GM21360 (cell line): ENCODE results near the gene PYDC2.
A peak's percentile ranks its signal among the peaks of the same experiment; 100 is the strongest.

Experiments used
- ATAC-seq: cut with Tn5 transposase; IDR thresholded peaks from one replicate; pipeline ENCODE4 v1.9.1; 2021; ENCODE audit warnings: mild to moderate bottlenecking, moderate library complexity; ENCODE audit not compliant: unreplicated experiment

PYDC2 gene

DNA sequence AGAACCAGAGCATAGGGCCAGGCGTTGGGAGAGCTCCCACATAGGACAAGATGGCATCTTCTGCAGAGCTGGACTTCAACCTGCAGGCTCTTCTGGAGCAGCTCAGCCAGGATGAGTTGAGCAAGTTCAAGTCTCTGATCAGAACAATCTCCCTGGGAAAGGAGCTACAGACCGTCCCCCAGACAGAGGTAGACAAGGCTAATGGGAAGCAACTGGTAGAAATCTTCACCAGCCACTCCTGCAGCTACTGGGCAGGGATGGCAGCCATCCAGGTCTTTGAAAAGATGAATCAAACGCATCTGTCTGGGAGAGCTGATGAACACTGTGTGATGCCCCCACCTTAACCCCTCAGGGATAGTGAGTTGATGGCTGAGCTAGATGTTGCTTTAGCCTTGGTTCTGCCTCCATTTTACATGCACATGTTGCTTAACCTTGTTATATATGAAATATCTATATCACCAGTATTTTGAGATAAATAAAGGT is at the start of gene PYDC2:
Gene PYDC2, plus strand, starts transcription at position 51 of the 483 bp plus-strand sequence. Its CDS starts 0 bp downstream, at position 51.
- no peak for ATAC-seq

DNA sequence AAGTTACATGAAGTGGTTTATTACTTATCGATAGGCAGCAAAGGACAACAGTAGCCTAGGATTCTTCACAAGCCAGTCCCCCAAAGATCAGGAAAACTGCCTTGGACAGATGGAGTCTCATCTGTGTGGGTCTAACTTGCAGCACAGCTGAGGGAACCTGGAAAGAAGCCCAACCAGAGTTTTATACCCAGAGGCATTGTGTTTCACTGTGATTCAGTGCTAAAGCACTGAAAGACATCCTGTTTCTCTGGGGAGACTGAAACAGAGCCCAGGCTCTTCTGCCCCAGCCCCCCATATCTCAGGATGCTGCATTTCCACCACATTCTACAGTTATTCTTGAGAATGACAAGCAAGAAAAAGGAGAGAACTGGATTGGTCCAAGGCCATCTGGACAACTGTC is 48.2 kb upstream of the PYDC2 start:
- no peak for ATAC-seq

DNA sequence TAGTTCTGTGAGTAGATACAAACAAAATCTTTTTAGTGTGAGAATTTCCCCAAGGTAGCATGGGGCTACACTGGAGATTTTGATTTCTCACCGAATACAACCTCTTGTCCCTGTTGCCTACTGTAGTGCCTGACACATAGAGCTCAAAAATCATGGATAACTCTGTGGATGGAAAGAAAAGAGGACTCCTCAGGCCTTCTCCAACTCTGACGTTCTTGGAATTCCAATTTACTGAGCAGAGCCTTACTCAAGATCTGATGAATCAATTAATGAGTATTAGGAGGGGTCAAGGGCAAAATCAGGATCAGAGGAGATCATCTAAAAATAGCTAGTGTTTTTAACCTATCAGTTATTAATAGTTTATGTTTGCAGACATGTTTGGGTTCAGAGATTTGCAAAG is 46.7 kb upstream of the PYDC2 start:
- no peak for ATAC-seq

DNA sequence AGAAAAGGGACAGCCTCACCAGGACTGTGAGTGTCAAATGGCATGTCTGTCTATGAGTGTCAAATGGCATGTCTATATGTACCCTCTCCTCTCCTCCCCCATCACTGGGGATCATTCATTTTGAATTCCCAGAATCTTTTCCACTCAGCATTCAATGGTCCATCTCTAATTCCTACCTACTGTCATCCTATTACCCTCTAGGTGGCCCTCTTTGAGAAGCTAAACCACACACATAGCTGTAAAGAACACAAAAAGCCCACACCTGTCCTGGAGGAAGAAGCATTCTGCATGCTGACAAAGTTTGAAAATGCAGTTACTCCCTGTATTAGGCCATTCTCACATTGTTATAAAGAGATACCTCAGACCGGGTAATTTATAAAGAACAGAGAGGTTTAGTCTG is 46.2 kb upstream of the PYDC2 start:
- no peak for ATAC-seq

DNA sequence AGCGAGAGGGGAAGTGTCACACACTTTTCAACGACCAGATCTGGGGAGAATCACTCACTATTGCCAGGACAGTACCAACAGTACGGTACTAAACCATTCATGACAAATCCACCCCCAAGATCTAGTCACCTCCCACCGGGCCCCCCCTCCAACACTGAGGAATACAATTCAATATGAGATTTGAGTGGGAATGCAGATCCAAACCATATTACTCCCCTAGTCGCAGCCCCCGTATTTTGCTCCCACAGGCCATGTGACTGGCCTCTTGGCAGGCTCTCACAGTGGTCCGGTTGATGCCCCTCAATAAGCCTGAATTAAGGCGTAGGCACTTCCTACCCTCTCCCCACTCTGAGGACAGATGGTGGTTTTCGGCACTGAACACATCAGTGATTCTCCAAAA is 45.4 kb upstream of the PYDC2 start:
- no peak for ATAC-seq

DNA sequence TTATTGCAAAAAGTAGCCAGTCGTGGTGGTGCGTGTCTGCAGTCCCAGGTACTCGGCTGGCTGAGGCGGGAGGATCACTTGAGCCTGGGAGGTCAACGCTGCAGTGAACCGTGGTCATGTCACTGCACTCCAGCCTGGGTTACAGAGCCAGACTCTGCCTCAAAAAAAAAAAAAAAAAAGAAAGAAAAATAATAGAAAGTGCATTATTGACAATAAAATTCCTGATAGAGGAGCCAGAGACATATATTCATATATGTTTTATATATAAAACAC is 43.6 kb upstream of the PYDC2 start:
- ATAC-seq: no peak

DNA sequence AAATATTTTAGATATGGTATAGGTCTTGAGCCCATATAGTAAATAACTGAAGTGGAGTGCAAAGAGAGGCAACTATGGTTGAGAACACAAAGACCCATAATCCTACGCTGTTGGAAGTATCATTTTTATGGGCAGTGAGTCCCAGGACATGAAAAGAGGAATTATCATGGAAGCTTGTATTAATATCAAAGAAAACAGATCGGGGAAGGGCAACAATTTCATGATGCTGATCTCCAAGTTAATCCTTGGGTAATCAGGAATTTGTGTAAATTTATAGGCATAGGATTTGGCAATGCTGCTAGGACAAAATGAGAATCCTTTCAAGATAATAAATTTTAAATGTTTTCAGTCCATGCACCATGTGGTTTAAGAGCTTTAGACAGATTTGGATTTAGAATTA is 40.2 kb upstream of the PYDC2 start:
- ATAC-seq: no peak

DNA sequence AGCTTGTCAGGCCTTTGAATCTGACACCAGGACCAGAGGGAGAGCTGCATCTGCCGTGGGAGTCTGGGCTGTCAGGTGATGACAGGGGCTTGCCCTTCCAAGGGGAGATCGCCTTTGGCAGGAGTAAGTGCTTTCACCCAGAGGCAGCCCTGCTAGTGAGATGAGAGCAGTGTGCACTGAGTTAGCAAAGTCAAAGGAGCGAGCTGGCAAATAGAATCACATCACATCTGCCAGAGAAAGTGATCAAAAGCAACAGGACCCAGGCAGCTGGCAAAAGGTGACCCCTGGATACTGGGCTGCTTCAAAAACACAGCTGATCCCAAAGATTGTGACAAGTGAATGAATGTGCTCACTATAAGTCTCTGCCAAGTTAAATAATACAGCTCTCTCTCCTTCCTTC is 36.1 kb upstream of the PYDC2 start:
- ATAC-seq: no peak

DNA sequence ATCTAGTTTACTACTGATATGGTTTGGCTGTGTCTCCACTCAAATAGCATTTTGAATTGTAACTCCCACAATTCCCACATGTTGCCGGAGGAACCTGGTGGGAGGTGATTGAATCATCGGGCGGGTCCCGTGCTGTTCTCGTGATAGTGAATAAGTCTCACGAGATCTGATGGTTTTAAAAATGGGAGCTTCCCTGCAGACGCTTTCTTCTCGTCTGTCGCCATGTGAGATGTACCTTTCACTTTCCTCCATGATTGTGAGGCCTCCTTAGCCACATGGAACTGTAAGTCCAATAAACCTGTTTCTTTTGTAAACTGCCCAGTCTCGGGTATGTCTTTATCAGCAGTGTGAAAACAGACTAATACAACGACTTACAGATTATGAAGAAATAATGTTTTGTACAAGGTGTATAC is 35.6 kb upstream of the PYDC2 start:
- ATAC-seq: no peak

DNA sequence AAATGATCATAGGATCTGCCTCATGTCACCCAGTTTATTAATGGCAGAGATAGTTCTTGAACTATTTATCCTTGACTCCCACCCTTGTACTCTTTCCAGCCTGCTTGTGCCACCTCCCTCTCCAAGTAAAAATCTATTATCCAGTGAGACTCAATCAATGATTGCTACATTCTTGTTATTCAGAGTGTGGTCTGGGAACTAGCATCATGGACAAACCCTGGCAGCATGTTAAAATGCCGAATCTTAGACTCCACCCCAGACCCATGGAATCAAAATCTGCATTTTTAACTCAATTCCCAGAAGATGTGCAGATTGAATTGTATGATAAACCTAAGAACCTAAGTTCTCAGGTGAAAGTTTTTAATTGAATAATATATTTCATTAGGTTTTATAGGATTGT is 34.7 kb upstream of the PYDC2 start:
- no peak for ATAC-seq

DNA sequence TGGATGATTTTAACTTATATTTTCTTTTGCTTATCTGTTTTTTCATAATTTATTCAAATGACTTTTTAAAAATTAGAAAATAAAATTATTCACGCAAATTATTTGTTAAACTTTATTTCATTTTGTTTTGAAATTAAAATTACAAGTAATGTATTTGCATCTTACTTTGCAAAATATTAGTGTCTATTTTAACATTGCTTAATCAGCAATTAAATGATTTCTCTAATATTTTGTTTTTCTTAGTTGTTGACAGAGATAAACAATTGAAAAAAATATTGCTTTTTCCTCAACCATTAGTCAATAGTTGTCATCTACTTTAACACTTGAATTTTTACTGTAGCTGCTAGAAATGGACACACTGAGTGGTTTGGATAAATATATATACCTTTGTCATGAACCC is 32.8 kb upstream of the PYDC2 start:
- no peak for ATAC-seq

DNA sequence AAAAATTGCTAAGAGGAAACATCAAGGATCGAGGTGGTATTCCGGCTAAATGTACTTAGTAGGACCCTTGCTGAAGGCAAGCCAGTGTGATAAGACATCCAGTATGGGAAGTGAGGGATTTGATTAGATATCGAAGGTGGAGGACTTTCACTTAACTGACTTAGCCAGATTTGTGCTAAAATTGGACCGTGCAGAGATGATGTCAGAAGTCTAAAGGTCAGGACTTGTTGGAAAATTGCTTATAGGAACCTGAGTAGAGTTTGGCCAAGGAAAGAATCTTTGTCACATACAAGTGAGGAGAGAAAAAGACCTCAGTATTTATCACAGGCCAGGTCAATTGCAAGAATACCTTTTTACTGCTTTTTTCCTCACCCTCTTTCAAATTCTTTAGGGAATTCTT is 30.9 kb upstream of the PYDC2 start:
- ATAC-seq: no peak

DNA sequence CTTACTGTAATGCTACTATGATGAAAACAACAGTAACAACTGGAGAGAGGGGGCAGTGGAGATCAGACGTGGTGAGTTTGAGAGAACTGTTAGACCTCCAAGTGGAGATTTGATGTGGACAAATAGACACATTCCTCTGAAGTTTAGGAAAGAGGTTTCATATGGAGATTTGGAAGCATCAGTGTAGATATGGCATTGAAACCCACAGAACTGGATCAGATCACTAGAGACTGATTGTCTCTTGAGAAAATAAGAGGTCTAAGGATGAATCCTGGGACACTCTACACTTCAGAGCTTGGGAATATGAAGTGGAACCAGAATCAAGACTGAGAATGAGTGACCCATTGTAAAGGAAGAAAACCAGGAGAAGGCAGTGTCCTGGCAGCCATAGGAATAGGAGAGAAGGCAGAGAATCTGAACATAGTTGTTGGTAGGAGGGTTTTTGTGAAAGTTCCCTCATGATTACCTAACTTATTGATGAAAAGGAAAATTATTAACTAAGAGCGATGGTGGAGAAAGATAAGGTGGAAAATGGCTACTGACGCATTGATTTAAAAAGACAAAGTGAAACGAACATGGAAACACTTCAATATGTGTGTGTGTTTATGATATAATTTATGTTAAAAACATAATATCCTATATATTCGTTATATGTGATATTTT is 29.7 kb upstream of the PYDC2 start:
- no peak for ATAC-seq

DNA sequence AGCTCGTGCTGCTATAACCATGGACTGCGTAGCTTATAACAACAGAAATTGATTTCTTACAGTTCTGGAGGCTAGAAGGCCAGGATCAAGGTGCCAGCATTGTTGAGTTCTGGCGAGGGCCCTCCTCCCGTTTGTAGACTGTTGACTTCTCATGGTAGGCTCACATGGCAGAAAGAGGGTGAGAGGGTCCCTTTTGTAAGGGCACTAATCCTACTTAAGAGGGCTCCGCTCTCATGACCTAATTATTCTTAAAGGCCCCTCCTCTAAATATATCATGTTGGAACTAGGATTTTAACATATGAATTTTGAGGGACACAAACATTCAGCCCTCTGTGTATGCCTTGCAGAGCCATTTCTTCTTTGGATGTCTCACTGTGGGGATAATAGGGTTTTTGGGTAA is 28.8 kb upstream of the PYDC2 start:
- no peak for ATAC-seq

DNA sequence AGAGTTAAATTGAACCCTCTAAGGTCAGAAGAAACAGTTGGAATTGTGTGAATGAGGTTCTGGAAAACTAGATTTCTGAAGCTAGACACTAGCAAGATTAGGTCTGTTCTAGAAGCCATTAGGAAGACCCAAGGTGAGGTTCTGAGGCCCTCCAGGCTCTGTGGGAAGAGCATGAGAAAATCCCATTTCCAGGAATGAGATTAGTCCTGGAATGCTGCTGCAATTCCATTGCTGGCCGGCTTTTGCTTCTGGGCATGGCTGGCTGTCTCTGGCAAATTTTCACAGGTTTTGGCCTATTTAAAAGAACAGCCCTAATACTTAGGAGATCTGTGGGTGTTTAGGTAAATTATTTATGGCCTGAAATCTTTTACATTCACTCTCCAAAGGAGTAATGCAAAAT is 26.9 kb upstream of the PYDC2 start:
- ATAC-seq: no peak

DNA sequence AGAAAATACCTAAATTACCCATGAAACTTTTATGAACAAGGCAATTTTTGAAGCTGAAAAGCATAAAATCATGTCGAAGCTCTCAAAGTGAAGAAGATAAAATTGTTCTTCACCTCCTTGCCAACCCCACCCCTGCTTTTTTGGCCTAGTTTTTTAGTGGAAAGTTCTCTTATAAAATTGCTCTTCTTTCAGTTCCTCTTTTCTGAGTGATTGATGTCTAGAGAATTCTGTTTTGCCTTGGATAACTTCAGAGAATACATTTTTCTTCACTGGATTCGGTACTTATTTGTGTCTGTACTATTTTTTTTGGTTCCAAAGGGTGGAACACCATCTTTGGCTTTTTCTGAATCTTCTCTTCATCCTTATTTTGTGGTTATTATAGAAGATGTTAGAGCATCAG is 25.0 kb upstream of the PYDC2 start:
- ATAC-seq: no peak

DNA sequence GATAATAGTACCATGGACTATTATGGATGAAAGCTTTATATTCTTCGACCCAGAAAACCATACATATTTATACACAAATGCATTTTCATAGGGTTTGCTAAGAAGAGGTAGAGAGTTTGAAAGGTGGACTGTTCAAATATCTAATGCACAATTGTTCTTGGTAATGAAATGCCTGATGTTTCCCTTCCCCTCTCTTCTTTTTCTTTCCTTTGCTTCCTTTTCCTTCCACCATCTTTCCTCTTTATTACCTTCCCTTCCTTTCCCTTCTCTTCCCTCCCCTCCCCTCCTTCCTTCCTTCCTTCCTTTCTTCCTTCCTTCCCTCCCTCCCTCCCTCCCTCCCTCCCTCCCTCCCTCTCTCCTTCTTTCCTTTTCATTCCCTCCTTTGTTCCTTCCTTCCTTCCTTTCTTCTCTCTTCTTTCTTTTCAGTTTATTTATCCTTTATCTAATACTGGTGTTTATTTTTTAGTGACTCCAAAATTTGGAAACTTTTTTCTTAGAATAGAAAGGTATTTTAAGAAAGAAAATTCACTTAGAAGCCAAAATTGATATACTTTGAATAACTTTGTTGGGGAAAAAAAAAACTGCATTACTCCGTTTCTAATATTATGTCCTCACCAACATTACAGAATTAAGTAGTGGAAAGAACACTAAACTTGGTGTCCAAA is 22.7 kb upstream of the PYDC2 start:
- ATAC-seq: no peak

DNA sequence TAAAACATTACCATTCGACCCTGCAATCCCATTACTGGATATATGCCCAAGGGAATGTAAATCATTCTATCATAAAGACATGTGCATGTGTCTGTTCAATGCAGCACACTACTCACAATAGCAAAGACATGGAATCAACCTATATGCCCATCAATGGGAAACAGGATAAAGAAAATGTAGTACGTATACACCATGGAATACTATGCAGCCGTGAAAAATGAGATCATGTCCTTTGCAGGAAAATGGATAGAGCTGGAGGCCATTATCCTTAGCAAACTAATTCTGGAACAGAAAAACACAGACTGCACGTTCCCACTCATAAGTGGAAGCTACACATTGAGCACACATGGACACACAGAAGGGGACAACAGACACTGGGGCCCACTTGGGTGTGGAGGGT is 20.4 kb upstream of the PYDC2 start:
- no peak for ATAC-seq

DNA sequence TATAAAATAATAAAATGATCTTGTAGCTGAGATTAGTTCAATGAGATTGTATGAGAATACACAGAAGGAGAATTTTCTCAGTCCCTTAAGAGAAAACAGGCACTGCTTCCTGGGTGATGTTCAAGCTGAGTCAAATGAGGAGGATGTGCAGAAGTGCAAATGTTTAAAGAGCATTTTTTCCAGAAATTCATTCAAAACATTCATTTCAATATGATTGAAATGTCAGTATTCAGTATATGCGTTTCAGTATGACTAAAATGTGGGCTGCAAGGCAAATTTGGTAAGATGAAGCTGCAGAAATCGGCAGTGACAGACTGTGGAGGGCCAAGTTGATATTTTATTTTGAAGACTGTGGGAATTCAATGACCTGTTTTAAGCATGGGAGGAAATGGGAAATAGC is 19.3 kb upstream of the PYDC2 start:
- ATAC-seq: no peak

DNA sequence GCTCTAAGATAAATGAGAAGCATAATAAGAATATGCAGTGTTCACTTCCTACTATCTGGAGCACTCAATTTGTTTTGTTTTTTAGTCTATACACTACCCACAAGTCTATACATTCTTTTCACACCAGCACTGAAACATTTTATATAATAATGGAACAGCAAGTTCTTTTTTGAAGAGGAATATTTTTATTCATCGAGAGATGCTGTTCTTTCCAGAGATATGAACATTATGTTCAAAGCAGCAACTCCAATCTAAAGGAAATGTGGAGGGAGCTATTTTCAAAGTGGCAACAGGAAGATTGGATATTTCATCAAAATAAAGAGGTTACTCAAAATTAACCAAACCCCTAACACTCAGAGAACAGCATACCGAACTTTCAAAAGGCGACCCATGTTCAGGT is 16.4 kb upstream of the PYDC2 start:
- no peak for ATAC-seq

DNA sequence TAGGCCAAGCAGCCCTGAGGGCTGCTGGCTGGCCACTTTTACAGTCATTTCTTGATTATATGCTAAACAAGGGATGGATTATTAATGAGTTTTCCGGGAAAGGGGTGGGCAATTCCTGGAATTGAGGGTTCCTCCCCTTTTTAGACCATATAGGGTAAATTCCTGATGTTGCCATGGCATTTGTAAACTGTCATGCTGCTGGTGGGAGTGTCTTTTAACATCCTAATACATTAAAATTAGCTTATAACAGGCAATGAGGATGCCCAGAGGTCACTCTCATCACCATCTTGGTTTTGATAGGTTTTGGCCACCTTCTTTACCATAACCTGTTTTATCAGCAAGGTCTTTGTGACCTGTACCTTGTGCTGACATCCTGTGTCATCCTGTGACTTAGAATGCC is 11.7 kb upstream of the PYDC2 start:
- ATAC-seq: no peak

DNA sequence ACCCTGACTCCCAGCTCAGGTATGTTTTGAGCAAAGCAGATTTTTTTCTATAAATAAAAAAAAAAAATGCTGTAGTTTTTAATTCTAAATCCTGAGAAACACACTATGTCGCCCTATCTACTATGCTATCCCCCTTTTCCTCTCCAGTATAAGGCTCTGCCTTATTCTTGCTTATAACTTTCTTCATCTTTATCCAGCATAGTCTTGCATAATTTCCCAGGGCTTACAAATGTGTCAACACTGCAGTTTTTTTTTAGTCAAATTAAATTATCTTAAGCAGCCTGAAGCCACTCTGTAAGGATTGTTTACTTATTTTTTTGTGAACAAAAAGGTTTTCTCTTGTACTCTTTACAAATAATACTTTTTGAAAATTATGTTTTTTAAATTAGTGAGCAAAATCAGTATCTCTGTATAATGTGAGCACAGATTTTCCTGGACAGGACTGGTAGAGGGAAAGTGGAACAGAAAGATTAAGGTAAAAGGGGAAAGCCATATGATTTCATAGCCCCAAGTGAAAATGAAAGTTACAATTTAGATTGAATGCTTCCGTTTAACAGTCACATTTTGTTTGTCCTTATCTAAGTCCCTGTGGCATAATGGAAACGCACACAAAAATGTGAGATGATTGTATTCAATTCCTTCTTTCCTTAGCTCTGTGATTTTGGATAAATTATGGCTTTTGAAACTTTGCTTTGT is 5.6 kb upstream of the PYDC2 start:
- ATAC-seq: peak; percentile 77
